ENCODE measurements around the gene NCAPD3. TPM values are rescaled to one million over a fixed set of nuclear protein-coding genes. Genes with fewer than 3 reads are reported as not detected.

NCAPD3 gene
- total and polyA plus RNA-seq, 2 of the 13 experiments (the other 11 are each of a cell fraction or from before 2014, with no cell fraction given), result 20.7 to 25.6 TPM

DNA sequence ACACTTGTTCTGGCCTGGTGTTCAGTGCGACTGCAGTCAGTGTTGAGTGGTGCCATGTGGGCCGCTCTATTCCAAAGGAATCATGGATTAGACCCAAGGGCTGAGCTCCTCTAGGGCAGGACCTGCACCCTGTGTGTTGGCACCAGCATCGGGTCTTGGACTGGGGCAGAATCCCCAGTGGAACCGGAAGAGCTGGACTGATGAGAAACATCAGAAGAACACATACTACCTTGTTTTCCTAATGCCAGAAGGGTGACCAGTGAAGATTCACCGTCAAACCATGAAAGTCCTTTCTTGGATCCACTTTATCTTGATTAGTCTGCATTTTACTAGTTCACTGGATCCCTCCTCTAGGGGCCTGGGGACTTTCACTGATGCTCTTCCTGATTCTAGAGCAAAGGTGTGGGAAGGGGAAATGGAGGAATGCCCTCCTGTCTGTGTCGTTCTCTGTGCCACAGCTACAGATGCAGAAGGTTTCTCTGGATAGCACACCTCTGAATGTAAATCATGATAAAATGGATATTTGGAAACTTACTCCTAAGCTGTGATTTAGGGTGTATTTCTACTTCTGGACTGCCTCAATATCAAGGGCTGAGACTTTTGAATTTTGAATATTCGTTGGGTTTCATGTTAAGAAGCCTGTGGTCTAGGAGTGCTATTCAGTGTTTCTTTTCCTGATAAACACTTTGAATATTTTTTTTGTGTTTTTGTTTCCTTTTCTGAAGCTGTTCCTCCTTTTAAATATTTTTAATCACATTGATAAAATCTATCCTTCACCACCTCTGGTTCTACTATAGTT is 41.4 kb upstream of the NCAPD3 start:
- WGBS (ENCODE audit: low lambda C conversion rate), result 88% methylated on average over 5 of the region's 7 CpGs
- CTCF ChIA-PET (ENCODE audit: low intra/inter-chr PET ratio, low total read pairs), result no interaction called here
- TF ChIP-seq HNRNPH1 (optimal IDR thresholded peaks at IDR 0.05; ENCODE audit: low read depth, low read length), result no peak
- no peak for TF ChIP-seq ZNF256 (CRISPR knock-in tag; conservative IDR thresholded peaks at IDR 0.05)
- no peak for TF ChIP-seq FOXM1 (CRISPR knock-in tag; IDR thresholded peaks at IDR 0.05)
- TF ChIP-seq MED8 (CRISPR knock-in tag; IDR thresholded peaks at IDR 0.05; ENCODE audit: insufficient replicate concordance), result no peak
- TF ChIP-seq, protein P1, sequence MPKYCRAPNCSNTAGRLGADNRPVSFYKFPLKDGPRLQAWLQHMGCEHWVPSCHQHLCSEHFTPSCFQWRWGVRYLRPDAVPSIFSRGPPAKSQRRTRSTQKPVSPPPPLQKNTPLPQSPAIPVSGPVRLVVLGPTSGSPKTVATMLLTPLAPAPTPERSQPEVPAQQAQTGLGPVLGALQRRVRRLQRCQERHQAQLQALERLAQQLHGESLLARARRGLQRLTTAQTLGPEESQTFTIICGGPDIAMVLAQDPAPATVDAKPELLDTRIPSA (CRISPR knock-in tag; IDR thresholded peaks at IDR 0.05; ENCODE audit: borderline replicate concordance), result no peak
- TF ChIP-seq ZNF326 (CRISPR knock-in tag; IDR thresholded peaks at IDR 0.05; ENCODE audit: borderline replicate concordance), result no peak
- TF ChIP-seq POLR2G (IDR thresholded peaks at IDR 0.05; ENCODE audit: low read depth, low read length), result no peak
- no peak for TF ChIP-seq ZNF530 (CRISPR knock-in tag; IDR thresholded peaks at IDR 0.05; ENCODE audit: low read depth)
- TF ChIP-seq MED1 (CRISPR knock-in tag; IDR thresholded peaks at IDR 0.05), result no peak
- TF ChIP-seq ELF4 (CRISPR knock-in tag; IDR thresholded peaks at IDR 0.05; ENCODE audit: borderline replicate concordance), result no peak
- no peak for TF ChIP-seq ZNF343 (CRISPR knock-in tag; IDR thresholded peaks at IDR 0.05)
- TF ChIP-seq NFYB (CRISPR knock-in tag; IDR thresholded peaks at IDR 0.05), result no peak
- TF ChIP-seq ZNF468 (CRISPR knock-in tag; IDR thresholded peaks at IDR 0.05), result no peak
- no peak for TF ChIP-seq ZFP36 (IDR thresholded peaks at IDR 0.05; ENCODE audit: borderline replicate concordance, low read depth, low read length, partially characterized antibody)
- TF ChIP-seq YY1 (IDR thresholded peaks at IDR 0.05; ENCODE audit: insufficient read depth, insufficient replicate concordance, low read depth, low read length), result no peak
- TF ChIP-seq, protein P2, sequence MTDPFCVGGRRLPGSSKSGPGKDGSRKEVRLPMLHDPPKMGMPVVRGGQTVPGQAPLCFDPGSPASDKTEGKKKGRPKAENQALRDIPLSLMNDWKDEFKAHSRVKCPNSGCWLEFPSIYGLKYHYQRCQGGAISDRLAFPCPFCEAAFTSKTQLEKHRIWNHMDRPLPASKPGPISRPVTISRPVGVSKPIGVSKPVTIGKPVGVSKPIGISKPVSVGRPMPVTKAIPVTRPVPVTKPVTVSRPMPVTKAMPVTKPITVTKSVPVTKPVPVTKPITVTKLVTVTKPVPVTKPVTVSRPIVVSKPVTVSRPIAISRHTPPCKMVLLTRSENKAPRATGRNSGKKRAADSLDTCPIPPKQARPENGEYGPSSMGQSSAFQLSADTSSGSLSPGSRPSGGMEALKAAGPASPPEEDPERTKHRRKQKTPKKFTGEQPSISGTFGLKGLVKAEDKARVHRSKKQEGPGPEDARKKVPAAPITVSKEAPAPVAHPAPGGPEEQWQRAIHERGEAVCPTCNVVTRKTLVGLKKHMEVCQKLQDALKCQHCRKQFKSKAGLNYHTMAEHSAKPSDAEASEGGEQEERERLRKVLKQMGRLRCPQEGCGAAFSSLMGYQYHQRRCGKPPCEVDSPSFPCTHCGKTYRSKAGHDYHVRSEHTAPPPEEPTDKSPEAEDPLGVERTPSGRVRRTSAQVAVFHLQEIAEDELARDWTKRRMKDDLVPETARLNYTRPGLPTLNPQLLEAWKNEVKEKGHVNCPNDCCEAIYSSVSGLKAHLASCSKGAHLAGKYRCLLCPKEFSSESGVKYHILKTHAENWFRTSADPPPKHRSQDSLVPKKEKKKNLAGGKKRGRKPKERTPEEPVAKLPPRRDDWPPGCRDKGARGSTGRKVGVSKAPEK (CRISPR knock-in tag; IDR thresholded peaks at IDR 0.05; ENCODE audit: borderline replicate concordance), result no peak
- H3K4me2 ChIP-seq (ENCODE audit: low read depth, low read length), result no peak overlapping the region
- H3K27ac ChIP-seq (ENCODE audit: extremely low read length, insufficient read depth, low read length), result no peak overlapping the region
- H3K4me3 ChIP-seq (replicated peaks in 1 of 3; ENCODE audit: insufficient read depth in 1 of 3, low read depth in 2 of 3, low read length in 3 of 3), result no peak overlapping the region
- H3K79me2 ChIP-seq (ENCODE audit: insufficient read depth, low read length), result no peaks in the 10 kb centered on the region
- FAIRE-seq, result no peak
- ATAC-seq, result no peak
- H3K4me1 ChIP-seq (ENCODE audit: insufficient read depth, low read length), result no peaks in the 10 kb centered on the region
- no TSS peak for BruUV-seq (replicated peaks)
- H3K9me3 ChIP-seq (ENCODE audit: low read length), result no peaks in the 10 kb centered on the region
- intact Hi-C loops (cut with micrococcal nuclease; ENCODE audit: unreplicated experiment), result no loop called here
- H3K36me3 ChIP-seq (replicated peaks in 1 of 2; ENCODE audit: control insufficient read depth in 1 of 2, insufficient read depth in 2 of 2, low read length in 2 of 2), result peaks cover 4 to 26% of the 10 kb centered on the region in 2 experiments; a peak in 3 of 5 replicates
- no peak for DNase-seq (ENCODE audit: low spot score)
- H3K9ac ChIP-seq (ENCODE audit: insufficient read depth, low read depth, low read length), result no peak overlapping the region
- in situ Hi-C loops (cut with HindIII; ENCODE audit: extremely low pct_ligation_motif_present, low pct_unique_long_range_greater_than_20kb), result no loop called here
- H3K27me3 ChIP-seq (ENCODE audit: control insufficient read depth in 1 of 2, insufficient read depth in 2 of 2, low read length in 2 of 2), result no peaks in the 10 kb centered on the region
- no peak overlapping the region for H2AFZ ChIP-seq (ENCODE audit: low read length)
- H4K20me1 ChIP-seq (ENCODE audit: insufficient read depth, low read length), result no peaks in the 10 kb centered on the region
- POLR2A ChIA-PET, result no interaction called here
